GM12874 (cell line): Measurements from ENCODE around the gene TRABD2A.

Source experiments
- TF ChIP-seq, protein P1 (sequence below): IDR thresholded peaks from 2 replicates; pipeline ENCODE4 v1.5.1; 2011; ENCODE audit warnings: low read depth, mild to moderate bottlenecking, control low read depth, low read length, moderate library complexity; ENCODE audit not compliant: insufficient read depth

The TRABD2A gene

DNA sequence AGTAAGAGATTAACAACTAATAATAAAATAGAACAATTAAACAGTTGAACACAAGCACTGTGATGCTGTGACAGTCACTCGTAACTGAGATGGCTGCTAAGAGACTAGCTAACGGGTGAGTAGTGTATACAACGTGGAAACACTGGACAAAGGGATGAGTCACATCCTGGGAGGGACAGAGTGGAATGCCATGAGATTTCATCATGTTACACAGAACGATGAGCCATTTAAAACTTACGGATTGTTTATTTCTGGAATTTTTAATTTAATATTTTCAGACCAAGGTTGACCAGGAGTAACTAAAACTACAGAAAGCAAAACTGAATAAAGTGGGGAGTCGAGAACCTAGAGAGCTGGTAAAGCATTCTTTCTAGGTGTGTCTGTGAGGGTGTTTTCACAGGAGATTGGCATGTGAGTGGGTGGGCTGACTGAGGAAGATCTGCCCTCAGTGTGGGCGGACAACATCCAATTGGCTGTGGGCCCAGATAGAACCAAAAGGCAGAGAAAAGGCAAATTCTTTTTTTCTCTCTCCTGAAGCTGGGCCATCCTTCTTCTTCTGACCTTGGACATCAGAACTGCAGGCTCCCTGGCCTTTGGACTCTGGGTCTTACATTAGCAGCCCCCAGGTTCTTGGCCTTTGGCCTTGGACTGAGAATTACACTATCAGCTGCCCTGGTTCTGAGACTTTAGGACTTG is 39.1 kb upstream of the TRABD2A start:
- TF ChIP-seq, protein P1, sequence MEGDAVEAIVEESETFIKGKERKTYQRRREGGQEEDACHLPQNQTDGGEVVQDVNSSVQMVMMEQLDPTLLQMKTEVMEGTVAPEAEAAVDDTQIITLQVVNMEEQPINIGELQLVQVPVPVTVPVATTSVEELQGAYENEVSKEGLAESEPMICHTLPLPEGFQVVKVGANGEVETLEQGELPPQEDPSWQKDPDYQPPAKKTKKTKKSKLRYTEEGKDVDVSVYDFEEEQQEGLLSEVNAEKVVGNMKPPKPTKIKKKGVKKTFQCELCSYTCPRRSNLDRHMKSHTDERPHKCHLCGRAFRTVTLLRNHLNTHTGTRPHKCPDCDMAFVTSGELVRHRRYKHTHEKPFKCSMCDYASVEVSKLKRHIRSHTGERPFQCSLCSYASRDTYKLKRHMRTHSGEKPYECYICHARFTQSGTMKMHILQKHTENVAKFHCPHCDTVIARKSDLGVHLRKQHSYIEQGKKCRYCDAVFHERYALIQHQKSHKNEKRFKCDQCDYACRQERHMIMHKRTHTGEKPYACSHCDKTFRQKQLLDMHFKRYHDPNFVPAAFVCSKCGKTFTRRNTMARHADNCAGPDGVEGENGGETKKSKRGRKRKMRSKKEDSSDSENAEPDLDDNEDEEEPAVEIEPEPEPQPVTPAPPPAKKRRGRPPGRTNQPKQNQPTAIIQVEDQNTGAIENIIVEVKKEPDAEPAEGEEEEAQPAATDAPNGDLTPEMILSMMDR: no peak

DNA sequence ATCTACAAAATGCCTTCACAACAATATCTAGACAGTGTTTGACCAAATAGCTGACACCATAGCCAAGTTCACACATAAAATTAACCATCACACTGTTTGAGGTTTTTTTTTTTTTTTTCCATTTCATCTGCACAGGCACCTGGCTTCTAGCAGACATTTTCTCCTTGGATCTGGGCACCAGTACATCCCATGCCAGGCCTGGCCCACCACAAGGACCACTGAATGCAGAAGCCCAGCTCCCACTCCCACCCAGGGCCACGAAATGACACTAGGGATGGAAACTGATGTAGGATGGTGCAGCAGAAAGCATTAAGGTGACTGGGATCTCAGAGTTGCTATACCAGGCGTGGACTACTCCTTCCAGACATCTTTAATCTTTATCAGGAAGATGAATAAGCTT is 37.5 kb upstream of the TRABD2A start:
- TF ChIP-seq, protein P1: no peak

DNA sequence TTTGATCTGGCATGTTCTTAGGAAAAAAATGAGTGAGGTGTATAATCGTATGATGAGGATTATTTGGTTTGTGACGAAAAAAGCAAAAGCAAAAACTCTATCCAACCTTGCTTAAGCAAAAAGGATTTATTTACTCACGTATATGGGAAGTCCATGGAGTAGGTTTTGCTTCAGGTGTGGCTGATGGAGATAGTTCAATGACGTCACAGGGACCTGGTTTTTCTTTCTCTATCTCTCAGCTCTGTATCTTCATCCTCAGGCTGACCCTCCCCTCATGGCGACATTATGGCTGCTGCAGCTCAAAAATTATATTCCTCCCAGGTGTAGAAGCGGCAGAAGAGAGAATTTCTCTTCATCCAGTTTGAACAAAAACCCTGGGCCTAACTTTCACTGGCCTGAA is 33.5 kb upstream of the TRABD2A start:
- TF ChIP-seq, protein P1: no peak

DNA sequence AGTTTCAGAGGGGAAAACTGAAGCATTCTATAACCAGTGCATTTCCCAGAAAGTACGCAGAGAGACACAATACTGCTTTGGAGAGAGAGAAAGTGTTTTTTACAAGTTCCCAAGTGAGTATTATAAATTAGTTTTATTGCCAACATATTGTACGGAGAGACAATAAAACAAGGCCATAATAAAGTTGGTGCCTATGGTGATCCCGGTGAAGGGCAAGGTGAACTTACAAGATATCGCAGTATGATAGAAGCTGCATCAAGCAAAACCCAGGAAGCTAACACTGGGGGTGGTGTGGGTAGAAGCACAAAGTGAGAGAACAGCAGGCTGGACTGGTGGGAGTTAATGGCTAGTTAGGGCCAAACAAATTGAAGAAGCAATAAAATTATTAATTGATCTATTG is 32.1 kb upstream of the TRABD2A start:
- TF ChIP-seq, protein P1: no peak

DNA sequence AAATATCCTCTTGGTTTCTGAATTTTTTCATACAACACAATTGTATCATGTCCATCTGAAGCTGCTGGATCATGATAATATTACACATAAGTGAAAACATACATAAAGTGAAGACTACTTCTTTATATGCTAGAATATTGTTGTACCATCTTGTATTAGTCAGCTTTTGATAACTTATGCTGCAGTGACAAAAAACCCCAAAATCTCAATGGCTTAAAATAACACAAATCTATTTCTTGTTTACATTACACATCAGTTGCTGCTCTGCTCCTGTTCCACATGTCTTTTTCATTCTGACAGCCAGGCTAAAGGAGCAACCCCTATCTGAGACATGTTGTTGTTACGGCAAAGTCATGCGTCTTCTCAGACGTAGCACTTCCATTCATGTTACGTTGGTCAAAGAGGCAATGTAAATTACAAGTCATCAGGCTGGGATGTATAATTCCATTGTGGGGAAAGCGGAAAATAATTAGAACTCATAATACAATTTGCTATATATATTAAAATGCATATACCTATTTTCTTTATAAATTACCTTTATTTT is 30.3 kb upstream of the TRABD2A start:
- TF ChIP-seq, protein P1: no peak

DNA sequence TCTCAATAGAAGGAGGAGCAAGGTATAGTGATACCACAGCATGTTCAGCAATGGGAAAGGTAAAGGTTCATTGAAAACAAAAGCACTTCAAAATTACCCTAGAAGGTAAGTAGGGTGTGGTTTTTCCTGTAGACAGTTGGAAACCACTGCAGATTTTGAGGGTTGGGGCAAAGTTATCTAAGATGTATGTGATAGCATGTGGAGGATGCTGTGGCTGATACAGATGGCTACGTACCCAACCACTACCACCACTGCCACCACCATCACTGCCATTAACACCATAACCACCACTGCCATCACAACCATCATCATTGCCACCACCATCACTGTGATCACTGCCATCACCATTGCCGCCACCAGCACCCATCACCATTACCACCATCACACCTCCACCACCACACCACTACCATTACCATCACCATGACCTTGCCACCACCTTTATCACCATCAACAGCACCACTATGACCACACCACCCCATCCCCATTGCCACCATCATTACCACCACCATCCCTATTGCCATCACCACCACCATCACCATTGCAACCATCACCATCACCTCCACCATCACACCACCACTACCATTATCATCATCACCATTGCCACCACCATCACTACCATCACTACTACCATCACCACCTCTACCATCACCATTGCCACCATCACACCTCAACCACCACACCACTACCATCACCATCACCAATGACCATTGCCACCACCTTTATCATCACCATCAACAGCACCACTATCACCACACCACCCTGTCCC is 28.2 kb upstream of the TRABD2A start:
- TF ChIP-seq, protein P1: no peak

DNA sequence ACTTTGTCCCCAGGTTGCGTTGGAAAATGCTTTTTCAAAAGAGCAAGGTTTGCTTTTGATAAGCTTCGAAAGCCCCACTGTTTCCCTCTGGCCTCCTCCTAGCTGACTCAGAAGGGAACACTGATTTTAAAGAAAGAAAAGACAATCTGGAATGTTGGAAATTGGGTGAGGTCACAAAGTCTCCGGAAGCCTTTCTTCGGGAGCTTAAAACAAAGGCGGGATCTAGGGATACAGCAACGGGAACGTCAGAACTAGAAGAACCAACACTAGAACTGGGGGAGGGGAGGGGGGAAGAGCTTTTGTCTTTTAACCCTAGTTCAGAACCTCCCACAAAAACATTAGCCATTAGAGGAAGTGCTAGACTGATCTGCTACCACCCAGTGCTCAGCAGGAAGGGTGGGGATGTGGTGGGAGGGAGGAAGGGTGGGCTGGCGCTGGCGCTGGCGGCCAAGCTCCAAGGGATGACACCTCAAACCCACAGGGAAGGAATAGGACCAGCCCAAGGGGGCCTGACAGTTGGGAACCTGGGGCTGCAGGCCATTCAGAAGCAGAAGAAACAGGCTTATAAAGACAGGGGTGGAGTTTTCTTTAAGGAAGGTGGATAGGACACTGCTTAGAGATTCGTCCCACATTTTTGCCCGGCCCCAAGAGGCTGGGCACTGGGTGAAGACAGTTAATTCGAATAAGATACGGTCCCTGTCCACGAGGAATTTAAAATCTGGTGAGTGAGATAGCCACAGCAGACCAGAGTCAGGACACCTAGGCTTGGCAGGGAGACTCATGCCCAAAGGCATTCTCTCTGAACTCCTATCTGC is 26.2 kb upstream of the TRABD2A start:
- TF ChIP-seq, protein P1: no peak
